IPS-18a (cell line): Measurements from ENCODE around the gene CTNNBIP1.

Experiments used
- H3K27ac ChIP-seq: one replicate; pipeline ENCODE4 v1.5.1; 2013; ENCODE audit warnings: low read length
- H3K27me3 ChIP-seq: one replicate; pipeline ENCODE4 v1.6.1; 2013; ENCODE audit warnings: mild to moderate bottlenecking, low read length; ENCODE audit not compliant: control insufficient read depth, insufficient read depth
- H3K36me3 ChIP-seq: one replicate; pipeline ENCODE4 v1.6.1; 2013; ENCODE audit warnings: low read depth, low read length; ENCODE audit not compliant: control insufficient read depth
- H3K4me1 ChIP-seq: one replicate; pipeline ENCODE4 v1.6.1; 2013; ENCODE audit warnings: low read depth, low read length; ENCODE audit not compliant: control insufficient read depth
- H3K4me3 ChIP-seq: one replicate; pipeline ENCODE4 v1.5.1; 2013; ENCODE audit warnings: low read length
- H3K9ac ChIP-seq: one replicate; pipeline ENCODE4 v1.6.1; 2013; ENCODE audit warnings: mild to moderate bottlenecking, low read length, moderate library complexity
- H3K9me3 ChIP-seq: one replicate; pipeline ENCODE4 v1.6.1; 2013; ENCODE audit warnings: low read depth, low read length; ENCODE audit not compliant: control insufficient read depth

Gene CTNNBIP1

DNA sequence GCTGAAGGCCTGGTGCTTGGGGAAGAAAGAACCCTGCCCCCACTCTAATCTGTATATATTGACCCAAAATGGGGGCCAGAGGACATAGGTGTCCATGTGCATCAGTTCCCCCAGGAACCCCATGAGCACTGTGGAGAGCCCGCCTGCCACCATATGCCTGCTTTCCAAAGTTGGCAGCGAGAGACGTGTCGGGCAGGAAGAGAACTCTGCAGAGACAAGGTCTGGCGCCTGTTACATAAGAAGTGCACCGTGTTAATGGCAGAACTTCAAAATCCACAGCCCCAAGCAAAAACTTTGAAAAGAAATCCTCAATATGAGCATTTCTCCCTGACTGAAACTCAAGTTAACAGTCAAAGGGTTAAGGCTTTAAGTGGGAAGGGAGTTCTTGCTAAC lies 8.0 kb downstream of the CTNNBIP1 start:
- Histone ChIP-seq H3K27me3 (no peaks in the 10 kb centered on the region), H3K36me3 (no peaks in the 10 kb centered on the region), H3K9ac (no peak overlapping the region), H3K4me1 (no peaks in the 10 kb centered on the region), H3K4me3 (no peak overlapping the region), H3K9me3 (no peaks in the 10 kb centered on the region), H3K27ac (no peak overlapping the region)

DNA sequence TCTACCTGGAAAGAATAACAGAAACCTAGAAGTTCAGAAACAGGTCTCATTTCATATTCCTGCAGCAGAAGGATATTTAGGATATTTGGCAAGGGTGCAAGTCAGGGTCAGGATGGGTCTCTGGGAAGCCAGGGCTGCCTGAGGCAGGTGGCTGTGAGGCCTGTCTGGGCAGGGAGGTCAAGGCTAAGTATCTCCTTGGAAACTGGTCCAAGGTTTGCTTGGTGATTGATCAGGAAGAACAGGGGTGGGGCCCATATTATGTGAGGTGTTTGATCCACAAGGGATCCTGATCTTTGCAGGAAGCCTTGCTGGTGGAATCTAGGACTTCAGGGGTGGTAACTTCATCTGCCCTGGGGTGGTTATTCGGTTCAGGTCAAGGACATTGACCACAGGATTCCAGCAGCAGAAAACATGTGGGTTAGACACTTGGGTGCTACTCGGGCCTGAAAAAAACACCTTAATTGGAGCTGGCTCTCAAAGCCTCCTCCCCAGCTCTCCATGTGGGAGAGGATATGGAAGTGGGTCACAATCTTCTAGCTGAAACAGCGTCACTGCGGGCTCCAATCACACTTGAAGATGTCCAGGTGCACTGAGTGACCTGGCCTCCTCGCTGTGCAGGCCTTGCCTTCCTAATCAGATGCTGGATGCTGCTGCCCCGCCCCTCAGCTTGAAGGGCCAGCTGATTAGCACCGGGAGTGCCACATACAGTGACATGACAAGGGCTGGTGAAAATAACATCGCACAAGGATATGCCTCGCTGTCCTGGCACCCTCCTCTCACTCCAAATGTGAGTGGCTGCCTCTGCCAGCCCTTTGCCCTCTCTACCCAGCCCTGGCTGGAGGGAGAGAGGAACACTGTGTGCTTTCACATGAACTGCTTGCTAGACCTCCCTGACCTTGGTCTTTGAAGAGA lies 8.7 kb downstream of the CTNNBIP1 start:
- no peak overlapping the region for H3K9ac ChIP-seq
- H3K4me1 ChIP-seq, result no peaks in the 10 kb centered on the region
- no peaks in the 10 kb centered on the region for H3K27me3 ChIP-seq
- H3K27ac ChIP-seq, result no peak overlapping the region
- no peaks in the 10 kb centered on the region for H3K9me3 ChIP-seq
- no peaks in the 10 kb centered on the region for H3K36me3 ChIP-seq
- no peak overlapping the region for H3K4me3 ChIP-seq

DNA sequence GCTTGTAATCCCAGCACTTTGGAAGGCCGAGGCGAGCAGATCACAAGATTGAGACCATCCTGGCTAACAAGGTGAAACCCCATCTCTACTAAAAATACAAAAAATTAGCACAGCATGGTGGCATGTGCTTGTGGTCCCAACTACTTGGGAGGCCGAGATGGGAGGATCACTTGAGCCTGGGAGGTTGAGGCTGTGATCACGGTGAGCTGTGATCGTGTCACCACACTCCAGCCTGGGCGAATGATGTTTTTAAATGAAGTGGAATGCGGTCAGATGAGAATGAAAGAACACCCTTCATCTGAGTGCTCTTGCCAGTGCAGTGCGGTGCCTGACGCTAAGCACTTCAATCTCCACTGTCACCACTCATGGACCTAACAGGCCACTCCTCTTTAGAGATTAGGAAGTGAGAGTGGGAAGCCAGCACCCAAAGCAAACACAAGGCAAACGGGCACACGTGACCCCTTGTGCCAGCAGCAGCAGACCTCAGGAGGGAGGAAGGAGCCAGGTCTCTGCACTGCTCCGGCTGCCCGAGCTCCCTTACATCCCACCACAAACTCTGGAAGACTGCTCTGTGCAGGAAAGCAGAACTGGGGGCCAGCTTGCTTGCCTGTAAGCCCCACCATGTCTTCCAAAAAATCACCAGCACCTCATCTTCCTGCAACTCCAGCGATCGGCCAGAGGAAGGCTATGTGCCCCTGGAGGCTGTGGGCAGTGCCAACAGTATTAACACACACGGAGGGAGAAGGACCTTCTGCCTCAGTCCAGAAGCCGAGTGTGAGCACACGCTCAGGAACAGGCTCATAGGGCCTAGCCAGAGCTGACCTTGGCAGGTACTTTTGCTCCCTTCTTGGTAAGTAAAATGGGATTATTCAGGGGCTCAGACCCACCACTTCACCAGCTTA lies 9.7 kb downstream of the CTNNBIP1 start:
- H3K9me3 ChIP-seq, result no peaks in the 10 kb centered on the region
- no peaks in the 10 kb centered on the region for H3K36me3 ChIP-seq
- no peaks in the 10 kb centered on the region for H3K4me1 ChIP-seq
- H3K4me3 ChIP-seq, result no peak overlapping the region
- no peak overlapping the region for H3K27ac ChIP-seq
- H3K27me3 ChIP-seq, result no peaks in the 10 kb centered on the region
- H3K9ac ChIP-seq, result no peak overlapping the region

DNA sequence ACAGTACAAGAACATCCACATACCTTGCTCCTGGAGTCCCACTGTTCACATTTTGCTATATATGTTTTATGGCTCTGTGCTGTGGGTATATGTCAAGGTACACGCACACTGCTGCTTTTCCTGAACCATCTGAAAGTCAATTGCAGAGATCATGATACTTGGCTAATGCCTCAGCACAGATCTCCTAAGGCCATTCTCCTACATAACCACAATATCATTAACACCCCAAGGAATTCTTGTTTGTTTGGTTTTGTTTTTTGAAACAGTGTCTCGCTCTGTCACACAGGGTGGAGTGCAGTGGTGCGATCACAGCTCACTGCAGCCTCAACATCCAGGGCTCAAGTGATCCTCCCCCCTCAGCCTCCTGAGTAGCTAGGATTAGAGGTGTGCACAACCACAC lies 16.0 kb downstream of the CTNNBIP1 start:
- no peak overlapping the region for H3K27ac ChIP-seq
- H3K4me3 ChIP-seq, result no peak overlapping the region
- H3K27me3 ChIP-seq, result no peaks in the 10 kb centered on the region
- H3K4me1 ChIP-seq, result peaks cover 23% of the 10 kb centered on the region
- H3K9ac ChIP-seq, result no peak overlapping the region
- no peaks in the 10 kb centered on the region for H3K36me3 ChIP-seq
- no peaks in the 10 kb centered on the region for H3K9me3 ChIP-seq

DNA sequence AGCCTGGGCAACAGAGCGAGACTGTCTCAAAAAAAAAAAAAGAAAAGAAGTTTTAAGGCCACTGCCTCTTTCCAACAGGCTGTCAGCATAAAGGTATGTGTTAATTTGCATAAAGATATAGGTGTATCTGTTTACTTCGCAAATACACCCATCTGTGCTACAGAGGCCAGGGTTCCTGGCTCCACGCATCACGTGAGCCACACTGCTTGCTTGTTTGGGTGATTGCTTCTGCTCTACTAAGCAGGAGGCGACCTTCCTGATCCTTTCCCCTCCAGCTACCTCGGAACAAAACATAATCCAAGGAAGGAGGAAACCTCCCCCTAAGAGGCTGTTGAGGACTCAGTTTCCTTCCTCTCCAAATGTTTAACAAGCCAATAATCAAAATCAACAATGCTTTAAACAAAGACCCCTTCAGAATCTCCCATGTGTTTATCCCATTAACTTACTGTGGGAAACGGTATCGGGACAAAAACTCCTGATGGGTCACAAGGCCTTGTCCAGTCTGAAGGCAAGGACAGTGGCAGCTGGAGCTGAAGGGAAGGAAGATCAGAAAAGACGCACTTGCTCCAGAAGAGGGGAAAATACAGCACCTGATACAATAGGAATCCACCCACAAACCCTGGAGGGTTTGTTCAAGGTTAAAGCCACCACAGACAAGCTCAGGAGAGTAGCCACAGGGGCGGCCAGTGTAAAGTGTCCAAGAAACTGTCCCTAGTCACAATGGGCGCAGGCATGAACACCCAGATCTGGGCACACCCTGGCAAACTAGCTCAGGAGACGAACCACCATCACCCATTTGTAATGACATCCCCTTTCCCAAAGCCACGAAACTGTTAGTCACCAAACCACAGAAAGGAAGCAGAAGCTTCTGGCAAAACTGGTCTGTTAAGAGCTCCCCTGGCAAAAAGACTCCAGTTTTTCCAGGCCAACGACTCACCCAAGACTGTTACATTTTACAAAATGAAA lies 17.2 kb downstream of the CTNNBIP1 start:
- Histone ChIP-seq H3K9ac (no peak overlapping the region), H3K27me3 (no peaks in the 10 kb centered on the region), H3K9me3 (no peaks in the 10 kb centered on the region), H3K27ac (no peak overlapping the region), H3K4me1 (peaks cover 26% of the 10 kb centered on the region), H3K4me3 (no peak overlapping the region), H3K36me3 (no peaks in the 10 kb centered on the region)

DNA sequence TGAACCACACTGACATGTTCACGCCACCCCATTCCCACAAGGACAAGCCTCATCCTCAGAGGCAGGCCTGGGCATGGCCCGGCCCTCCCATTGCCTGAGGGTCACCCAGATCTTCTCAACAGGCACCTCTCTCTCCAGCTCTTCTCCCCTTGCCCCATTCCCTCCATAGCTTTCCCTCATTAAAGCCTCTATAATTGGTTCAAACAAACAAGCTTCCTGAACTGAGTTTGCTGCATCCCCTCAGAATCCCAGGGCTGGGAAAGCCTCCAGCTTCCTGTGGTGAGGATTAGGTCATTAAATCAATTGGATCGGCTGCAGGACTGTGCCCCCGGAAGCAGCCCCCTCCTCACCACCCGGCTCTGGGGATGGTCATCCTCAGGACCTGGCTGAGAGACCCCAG lies 18.9 kb downstream of the CTNNBIP1 start:
- Histone ChIP-seq H3K9ac (no peak overlapping the region), H3K36me3 (no peaks in the 10 kb centered on the region), H3K9me3 (no peaks in the 10 kb centered on the region), H3K4me1 (peaks cover 34% of the 10 kb centered on the region), H3K27ac (no peak overlapping the region), H3K27me3 (no peaks in the 10 kb centered on the region), H3K4me3 (no peak overlapping the region)

DNA sequence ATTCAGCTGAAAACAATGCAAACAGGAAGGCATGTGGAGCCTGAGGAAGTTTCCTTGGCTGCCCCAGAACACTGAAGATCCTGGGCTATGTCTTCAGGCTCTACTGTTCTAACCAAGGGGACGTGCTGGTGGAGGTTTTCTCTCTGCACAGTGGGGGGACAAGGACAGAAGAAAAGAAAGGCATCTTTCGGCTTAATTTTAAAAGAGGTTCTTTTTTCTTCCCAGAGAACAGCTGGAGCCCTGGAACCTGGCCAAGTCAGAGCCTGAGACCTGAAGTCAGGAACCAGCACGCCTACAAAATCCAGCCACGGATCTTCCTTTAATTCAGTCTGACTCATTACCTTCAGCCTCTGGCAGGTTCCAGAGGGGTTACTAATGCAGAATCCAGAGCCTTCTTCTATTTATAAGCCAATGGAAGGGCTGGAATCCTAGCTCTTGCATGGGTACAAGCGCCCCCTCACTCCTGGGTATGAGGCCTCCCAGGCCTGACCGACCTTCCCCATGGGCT lies 19.8 kb downstream of the CTNNBIP1 start:
- no peak overlapping the region for H3K9ac ChIP-seq
- no peak overlapping the region for H3K4me3 ChIP-seq
- no peaks in the 10 kb centered on the region for H3K27me3 ChIP-seq
- peaks cover 35% of the 10 kb centered on the region for H3K4me1 ChIP-seq
- no peaks in the 10 kb centered on the region for H3K36me3 ChIP-seq
- H3K27ac ChIP-seq, result peak overlapping the region; percentile 56
- H3K9me3 ChIP-seq, result no peaks in the 10 kb centered on the region

DNA sequence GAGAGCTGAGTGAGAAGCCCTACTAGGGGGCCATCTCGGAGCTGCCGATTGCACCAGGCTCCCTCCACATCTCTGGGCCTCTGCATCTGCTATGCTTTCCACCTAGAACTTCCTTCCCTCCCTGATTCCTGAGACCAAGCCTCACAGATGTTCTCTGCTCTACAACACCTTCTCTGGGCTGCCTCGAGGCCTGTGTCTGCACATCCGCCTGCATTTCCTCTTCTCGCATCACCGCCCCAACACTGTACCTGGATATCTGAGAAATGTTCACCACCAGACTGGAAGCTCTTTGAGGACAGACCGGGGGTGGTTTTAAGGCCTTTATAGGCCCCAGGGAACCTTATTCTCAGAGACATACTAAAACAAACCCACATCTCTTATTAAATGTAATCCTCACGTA lies 20.7 kb downstream of the CTNNBIP1 start:
- Histone ChIP-seq H3K9me3 (no peaks in the 10 kb centered on the region), H3K4me1 (peaks cover 35% of the 10 kb centered on the region), H3K36me3 (no peaks in the 10 kb centered on the region), H3K27me3 (no peaks in the 10 kb centered on the region), H3K4me3 (no peak overlapping the region), H3K9ac (peak overlapping the region; percentile 17), H3K27ac (peak overlapping the region; percentile 56)

DNA sequence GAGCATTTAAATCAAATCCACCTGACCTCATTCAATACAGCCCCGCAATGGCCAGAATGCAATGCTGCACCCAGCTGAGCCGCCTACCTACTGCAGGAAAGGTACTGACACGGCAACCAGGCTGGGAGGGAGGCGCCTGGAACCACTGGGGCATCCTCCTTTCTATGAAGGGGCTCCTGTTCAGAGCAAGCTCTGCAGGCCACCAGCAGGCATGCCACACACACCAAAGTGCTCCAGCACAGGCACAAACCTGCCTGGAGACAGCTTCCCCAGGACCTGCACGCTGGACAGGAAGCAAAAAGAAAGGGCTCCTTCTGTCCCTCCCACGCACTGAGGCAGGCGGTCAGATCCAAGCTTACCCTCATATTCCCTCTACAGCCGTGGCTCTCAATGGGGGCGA lies 21.2 kb downstream of the CTNNBIP1 start:
- Histone ChIP-seq H3K36me3 (no peaks in the 10 kb centered on the region), H3K27me3 (no peaks in the 10 kb centered on the region), H3K9ac (no peak overlapping the region), H3K27ac (no peak overlapping the region), H3K4me3 (no peak overlapping the region), H3K9me3 (no peaks in the 10 kb centered on the region), H3K4me1 (peaks cover 35% of the 10 kb centered on the region)

DNA sequence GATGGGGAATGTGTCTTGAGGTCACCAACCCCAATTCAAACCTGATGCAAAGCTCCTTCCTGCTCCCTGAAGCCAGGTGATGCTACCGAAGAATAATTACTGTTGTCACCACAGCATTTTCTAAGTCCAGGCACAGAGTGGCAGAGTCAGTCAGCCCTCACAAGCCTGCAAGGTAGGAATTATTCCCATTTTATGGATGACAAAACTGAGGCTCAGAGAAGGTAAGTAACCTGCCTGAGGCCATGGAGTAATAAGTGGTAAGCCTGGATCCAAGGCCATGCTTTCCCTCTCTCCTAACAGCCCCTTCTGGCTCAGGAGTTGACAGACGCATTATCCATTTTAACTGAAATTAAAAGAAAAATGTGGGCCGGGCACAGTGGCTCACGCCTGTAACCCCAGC lies 23.0 kb downstream of the CTNNBIP1 start:
- H3K27ac ChIP-seq, result no peak overlapping the region
- no peaks in the 10 kb centered on the region for H3K9me3 ChIP-seq
- H3K9ac ChIP-seq, result no peak overlapping the region
- no peak overlapping the region for H3K4me3 ChIP-seq
- H3K4me1 ChIP-seq, result peaks cover 35% of the 10 kb centered on the region
- no peaks in the 10 kb centered on the region for H3K27me3 ChIP-seq
- no peaks in the 10 kb centered on the region for H3K36me3 ChIP-seq
